HCEC 1CT (cell line): ENCODE measurements around the gene RTKN.
"Not testable (repeated sequence)": the region's sequence is repeated elsewhere in the genome, so short reads cannot be mapped to it uniquely, and the experiment has no call there.

Experiments used
- DNase-seq: peaks from one replicate; pipeline ENCODE4 v3.0.0-alpha.2; 2017

RTKN gene

DNA sequence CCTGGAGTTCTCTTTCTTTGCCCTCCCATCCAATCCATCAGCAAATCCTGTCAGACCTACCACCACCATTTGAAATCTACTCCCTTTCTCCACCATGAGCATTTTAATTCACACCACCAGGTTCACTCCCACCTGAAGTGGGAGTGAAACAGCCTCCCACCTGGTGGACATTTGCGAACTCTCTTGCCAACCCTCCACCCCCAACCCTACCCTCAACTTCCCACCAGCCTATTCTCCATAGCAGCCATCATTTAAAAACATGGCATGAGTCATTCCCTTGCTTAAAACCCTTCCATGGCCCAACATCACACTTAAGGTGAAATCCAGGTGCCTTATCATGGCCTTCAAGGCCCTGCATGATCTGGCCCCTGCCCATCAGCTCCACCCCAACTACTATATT lies 3.5 kb downstream of the RTKN start:
- no peak for DNase-seq

DNA sequence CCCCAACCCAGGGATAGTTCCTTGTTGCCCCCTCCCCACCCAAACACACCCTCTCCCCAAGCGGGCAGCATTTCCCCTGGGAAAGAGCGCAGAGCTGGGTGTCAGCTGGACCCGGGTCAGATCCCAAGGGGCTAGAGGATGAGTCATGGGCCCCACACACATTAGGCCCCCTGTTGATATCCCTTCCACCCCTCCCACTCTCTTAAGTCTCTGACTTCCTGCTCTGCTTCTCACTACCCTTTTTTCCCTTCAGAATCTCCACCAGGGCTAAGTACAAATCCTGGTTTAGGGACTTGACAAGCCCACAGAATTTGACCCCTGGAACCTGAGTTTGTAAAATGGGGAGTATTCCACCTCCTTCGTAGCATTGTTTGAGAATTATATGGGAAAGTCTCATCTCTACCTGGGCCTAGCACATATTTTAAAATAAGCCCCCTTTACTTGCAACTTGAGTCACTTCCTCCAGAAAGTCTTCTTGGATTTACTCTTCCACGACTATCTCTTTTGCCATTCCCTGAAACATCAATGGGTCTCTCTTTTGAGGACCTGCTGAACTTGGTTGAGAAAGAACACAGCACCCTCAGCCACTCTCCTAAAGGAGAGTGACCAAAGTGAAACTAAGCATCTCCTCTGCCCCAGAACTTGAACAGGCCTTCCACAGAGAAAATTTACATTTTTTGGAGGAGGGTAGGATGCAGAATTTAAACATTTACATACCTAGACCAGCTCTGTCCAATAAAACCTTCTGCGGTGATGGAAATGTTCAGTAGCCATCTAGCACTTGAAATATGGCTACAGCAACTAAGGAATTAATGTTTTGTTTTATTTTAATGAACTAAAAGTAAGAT lies 4.7 kb downstream of the RTKN start:
- no peak for DNase-seq

DNA sequence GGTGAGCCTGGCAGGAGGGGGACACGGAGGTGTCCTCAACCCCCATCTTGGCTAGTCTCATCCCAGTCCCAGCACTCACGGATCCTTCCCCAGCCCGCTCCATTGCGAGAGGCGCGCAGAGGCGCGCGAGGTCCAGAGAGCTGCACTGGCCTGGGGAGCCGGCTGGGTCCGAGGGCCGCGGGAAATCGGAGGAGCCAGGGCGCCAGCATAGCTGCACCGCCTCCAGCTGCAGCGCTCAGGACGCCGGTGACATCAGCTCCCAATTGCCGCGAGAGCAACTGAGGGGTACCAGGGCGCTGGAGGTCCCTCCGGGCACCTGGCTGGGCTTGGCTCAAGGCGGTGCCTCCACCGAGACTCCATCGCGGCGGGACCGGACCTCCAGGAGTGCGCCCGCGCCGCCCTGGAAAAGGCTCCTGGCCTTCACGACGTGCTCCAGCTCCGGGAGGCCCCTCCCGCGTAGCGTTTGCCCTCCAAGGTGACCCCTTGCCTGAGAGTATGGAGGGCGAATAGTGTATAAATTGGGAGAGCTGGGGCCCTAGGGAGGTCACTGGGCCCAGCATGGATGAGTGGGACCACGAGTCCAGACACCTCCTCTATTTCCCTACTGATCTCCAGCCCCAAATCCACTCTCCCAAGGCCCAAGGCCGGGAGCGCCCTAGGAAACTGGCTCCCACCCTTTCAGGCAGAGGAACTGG lies 5.5 kb downstream of the RTKN start:
- no peak for DNase-seq

DNA sequence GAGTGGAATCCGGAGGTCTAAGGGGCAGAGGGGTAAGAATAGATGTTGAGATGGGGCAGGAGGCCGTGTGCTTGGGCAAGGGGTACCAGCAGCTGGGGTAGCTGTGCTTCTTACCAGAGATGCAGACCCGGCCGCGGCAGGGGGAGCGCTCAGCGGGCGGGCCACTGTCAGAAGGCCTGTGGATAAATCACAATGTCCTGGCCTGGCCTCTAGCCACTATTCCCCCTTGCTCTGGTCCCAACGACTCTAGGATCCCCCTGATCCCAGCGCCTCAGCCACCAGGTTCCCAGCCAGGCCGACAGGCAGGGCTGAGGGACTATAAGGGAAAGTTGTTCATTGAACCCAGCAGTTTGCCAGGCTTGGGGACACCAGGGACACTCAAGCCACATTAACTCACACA lies 11.2 kb downstream of the RTKN start:
- DNase-seq, result no peak

DNA sequence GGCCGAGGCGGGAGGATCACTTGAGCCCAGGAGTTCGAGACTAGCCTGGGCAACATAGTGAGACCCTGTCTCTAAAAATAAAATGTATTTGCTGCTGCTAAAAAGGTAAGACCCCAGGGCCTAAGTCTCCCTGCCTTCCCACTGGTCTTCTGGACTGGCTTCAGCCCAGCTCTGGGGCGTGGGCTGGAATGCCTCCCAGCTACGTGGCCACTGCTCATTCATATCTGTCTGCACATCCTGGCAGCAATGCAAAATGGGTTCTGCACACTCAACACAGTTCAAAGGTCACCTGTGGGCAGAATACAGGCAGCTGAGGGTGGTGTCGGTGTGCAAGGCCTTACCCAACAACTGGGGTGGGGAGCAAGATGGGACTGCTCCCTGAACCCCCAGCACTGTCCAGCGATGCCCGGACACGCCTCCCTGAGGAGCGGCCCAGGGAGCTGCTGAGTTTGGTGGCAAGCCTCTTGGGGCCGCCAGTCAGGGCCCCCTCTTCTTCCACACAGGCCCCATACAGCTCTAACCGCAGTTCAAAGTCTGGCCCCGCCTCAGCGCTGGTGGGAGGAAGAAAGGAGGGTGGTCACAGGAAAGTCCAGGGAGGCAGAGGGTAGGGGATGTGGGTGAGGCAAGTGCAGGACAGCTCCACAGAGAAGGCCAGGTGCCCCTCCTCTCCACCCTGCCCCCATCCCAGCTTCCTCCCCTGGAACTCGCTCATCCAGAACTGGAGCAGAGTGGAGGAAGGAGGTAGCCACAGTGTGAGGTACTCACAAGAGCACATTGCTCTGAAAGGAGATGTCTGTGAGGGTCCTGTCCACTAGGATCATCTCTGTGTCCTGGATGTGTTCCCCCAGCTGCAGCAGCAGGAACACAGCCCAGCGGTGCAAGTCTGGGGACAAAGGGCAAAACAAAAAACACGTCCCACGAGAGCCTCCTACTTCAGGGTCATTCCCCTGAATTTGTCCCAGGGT lies 12.0 kb downstream of the RTKN start:
- DNase-seq, result no peak

DNA sequence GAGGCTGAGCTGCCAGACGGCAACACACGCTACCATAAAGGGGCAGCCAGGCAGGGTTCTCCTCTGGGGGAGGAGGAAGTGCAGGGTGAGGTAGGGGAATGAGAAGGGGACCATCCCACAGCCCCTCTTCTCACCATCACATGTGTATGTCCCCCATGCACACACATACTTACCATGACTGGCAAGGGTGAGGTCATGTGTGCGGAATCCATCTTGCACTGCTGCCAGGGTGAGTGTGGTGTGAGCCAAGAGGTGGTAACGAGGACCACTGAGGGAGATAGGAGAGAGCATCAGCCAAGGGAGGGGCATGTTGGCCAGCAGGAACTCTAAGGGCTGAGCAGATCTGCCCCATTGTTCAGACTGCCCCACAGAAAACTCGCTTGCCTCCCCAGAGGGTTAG lies 13.1 kb downstream of the RTKN start:
- no peak for DNase-seq

DNA sequence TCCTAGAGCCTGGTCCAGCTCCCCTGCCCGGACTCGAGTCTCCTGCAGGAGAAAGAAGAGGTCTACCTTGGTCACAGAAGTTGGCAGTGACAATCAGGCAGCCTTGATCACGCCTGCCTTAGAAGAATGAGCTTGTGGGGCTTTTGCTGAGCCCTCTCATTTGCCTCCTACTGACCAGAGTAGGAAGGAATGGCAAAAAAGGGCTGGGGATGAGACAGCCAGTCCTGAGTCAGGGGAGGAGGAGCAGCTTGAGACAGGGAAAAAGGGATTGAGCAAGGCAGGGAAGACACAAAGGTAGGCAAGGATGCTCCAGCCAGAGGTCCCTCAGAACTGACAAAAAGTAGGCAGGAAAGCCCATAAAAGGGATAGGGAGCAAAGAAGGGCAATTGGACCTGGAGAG lies 14.2 kb downstream of the RTKN start:
- no peak for DNase-seq

DNA sequence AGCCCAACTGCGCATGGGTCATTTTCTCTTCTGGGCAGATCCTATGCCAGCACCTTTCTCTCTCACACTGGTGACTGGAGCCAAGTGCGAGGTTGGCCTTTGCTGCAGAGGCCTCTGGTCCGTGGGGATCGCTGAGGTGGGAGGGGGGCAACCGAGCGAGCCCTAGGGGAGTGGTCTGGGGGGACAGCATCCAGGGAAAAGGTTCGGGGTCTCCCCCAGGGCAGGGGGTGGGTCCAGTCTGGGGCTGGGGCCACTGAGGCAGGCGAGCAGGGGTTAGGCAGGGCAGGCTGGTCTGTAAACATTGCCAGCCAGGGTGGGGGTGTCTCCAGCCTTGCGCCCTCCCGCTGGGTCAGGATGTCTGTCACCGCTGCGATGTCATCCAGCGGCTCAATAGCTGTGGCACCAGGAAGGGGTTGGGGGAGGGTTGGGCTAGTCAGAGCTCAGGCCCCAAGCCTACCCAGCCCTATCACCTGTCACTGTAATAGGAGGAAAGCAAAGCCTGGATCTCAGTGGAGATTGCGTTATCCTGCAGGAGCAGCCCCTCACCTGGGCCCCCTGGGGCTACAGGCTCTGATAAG lies 15.5 kb downstream of the RTKN start:
- no peak for DNase-seq

DNA sequence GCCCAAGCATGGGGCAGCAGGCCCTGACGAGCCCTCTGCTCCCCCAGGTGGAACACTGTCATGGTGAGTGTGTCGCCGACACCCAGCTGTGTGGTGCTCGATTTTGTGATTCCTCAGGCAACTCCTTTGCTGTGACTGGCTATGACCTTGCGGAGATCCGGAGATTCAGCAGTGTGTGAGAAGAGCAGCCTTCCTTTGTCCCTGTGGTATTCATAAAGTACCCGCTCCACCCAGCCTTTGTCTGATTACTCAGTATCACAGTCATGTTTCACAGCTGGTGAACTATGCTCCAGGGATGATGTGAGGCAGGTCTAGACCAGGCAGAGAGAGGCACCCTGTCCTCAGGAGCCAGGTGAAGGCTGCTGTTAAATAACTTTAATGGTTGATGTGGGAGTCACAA lies 16.2 kb downstream of the RTKN start:
- no peak for DNase-seq

DNA sequence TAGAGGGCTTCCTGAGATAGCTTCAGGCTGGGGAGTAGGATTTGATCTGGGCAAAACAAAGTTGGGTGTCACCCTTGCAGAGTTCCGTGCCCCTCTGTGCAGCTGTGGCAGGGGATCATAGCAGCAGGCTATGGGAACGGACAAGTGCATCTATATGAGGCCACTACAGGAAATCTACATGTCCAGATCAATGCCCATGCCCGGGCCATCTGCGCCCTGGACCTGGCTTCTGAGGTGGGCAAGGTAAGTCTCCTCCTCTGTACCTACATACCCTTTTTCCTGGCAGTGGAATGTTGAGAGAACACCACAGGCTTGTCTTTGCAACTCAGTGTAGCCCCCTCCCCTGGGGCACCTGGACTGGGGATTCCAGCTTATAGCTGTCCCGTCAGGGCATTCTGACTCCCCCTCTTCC lies 16.7 kb downstream of the RTKN start:
- DNase-seq, result no peak

DNA sequence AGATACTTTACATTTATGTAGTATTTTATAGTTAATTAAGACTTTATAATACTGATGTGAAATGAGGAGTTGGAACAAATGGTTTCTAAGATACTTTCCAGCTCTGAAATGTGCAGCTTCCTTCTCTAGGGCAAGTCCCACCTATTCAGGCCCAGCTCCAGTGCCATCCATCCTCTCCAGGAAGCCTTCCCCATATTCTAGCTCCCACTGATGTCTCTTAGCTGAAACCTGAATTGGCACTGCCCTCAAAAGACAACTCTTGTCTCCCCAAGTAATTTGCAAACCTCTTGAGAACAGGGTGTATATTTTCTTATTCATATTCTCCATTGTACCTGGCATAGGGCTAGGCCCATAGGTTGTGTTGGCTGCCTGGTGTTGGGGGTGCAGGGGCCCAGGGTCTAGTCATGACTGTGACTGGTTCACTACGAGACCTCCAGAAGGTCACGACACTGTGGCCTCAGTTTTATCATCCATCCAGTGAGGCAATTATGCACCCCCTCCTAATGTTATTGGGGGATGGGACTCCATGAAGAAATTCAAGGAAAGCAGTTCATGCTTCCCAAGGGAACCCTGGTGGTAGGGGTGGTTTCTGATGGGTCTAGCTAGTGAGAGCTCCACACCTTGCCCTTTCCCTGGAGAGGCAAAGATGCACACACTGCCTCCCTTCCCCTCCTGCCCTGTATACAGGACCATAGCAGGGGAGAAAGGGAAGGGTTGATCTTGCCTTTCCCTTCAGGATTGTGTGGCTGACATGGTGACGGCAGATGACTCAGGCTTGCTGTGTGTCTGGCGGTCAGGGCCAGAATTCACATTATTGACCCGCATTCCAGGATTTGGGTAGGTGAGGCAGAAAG lies 17.4 kb downstream of the RTKN start:
- no peak for DNase-seq

DNA sequence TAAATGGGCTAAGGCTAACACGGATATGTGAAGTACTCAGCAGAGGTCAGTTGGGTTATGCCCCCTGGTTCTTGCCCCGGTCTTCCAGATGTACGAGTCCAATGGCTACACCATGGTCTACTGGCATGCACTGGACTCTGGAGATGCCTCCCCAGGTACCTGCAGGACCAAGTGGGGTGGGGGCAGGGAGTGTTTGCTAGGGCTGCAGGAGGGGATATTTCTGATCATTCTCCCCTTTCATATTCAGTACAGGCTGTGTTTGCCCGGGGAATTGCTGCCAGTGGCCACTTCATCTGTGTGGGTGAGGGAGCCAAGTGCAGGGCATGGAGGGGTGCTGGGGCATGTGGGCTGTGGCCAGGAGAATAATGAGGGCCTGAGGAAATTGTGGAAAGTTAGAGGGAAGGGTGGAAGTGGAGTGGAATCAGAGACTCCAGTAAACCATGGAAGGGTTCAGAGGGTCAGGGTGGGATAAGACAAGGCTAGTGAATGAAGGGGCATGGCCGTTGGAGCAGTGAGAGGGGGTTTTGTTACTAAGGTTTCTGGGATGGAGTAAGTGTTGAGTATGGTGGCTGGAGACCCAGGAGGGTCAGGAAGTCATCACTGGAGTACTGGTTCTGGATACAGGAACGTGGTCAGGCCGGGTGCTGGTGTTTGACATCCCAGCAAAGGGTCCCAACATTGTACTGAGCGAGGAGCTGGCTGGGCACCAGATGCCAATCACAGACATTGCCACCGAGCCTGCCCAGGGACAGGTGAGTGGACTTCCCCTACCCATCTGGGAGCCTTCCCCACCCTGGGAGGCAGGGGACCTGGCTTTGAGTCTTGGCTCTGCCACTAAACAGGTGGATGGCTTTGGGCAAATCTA lies 18.3 kb downstream of the RTKN start:
- DNase-seq, result no peak

DNA sequence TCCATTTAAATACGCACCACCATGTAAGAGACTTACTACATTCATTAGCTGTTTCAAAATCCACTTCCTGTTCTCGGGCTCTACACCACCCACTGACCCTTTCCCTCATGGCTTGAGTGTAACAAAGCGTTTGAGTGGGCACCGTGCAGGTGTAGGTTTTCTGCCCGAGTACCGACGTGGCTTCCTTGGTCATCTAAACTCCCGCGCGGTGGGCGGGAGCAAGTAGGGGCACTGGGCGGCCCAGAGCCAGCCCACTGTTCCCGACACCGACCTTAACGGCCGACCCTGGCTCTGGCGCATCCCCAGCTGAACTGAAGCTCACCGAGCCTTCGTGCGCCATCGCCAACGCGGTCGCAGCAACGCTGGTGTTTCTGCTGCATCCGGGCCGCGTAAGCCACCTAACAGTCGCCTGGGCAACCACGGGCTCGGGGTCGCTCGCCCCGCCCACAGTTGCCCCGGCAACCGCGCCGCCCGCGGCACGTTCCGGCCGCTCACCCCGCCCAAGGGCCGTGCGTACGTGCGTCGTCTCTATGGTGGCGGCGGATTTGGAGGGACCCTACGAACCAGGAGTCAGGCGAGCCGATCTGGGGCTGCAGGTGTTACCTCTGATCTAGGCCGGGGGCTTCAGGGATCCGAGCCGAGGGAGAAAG lies 20.4 kb downstream of the RTKN start, which contains the start of the genes C2orf81 and WDR54:
C2orf81 (minus strand) TSS at position 399 of the 650 bp plus-strand sequence; CDS start at position 340, 59 bp downstream.
WDR54 (plus strand) TSS at position 510 of the 650 bp plus-strand sequence. CDS start 424 bp downstream, outside the sequence.
- DNase-seq, result peak; percentile 88

DNA sequence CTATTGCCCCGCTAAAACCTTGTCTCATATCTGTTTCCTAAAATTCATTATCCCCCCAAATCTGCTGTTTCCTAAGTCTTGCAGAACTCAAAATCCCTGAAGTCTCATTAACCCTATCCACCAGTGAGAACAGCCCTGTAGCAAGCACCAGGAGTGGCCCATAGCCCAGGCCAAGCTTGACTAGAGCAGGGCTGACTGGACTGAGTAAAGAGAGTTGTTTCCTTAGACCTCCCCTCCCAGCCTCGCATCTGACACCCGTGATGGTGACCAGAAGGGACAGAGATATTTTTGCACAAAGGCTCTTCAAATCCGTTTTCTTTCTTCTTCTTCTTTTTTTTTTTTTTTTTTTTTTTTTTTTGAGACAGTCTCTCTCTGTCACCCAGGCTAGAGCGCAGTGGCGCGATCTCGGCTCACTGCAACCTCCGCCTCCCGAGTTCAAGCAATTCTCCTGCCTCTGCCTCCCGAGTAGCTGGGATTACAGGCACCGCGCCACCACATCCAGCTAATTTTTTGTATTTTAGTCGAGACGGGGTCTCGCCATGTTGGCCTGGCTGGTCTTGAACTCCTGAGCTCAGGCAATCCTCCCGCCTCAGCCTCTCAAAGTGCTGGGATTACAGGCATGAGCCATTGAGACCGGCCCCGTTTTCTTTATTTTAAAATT lies 21.2 kb downstream of the RTKN start:
- DNase-seq, result not testable (repeated sequence)

DNA sequence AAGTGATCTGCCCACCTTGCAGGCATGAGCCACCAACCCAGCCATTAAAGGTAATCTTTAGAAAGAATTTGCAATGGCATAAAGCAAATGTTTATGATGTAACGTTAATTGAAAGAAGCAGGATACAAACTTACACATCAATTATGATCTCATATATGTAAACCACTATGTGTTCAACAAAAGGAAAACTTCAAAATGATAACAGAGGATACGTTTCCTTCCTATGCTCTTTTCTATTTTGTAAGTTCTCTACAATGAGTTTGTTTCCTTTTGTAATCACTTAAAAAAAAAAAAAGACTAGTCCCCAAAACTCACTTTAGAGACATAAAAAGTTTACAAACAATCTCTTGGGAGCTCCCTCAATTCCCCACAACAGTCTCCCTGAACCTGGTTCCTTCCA lies 21.7 kb downstream of the RTKN start:
- DNase-seq, result no peak

DNA sequence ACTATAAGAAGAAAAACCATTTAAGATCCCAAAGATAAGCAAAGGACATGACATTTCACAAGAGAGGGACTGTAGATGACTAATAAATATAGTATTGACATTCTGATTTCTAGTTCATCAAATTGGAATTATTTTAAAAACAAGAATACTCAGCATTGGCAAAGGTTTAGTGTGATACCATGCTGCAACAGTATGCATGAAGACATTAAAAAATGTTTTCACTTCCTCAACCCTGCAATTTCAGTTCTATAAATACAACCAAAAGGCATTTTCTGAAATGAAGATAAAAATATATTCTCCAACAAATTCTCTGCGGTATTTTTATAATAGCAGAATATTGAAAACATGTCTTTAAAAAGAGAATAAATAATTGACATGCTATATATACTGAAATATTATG lies 22.4 kb downstream of the RTKN start:
- no peak for DNase-seq

DNA sequence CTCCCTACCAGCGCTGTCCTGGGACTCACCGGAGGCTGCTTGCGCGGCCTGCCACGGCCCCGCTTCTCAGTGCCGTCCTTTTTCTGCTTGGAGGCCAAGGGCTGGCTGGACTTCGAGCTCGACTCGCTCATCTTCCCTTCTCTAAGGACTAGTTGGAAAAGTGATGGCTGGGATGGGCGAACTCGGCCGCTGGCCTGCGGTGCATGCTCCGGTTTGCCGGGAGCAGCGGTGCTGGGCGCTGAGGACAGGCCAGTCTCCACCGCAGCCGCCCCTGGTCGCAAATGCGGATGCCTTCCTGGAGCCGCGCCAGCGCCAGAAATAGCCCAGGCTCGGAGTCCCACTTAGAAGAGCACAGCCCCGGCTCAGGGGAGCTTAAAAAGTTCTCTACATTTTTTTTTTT lies 23.4 kb downstream of the RTKN start:
- DNase-seq, result no peak

DNA sequence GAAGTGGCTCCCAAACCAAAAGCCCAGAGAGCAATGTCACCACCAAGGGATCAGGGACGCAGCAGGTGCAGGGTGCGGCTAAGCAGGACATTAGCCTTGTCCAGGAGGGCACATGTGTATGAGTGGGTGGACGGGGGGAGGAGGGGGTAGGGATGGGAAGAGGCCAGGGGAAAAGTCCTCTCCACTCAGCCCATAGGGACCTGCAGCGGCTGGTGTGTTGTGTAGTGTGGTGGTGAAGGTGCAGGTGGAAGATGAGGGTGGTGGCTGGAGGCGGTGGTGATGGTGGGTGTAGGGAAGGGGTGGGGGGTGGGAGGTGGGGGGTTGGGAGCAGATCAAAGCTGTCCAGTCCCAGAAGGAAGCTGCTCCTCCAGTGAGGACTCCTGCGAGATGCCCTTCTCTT lies 24.0 kb downstream of the RTKN start:
- DNase-seq, result no peak

DNA sequence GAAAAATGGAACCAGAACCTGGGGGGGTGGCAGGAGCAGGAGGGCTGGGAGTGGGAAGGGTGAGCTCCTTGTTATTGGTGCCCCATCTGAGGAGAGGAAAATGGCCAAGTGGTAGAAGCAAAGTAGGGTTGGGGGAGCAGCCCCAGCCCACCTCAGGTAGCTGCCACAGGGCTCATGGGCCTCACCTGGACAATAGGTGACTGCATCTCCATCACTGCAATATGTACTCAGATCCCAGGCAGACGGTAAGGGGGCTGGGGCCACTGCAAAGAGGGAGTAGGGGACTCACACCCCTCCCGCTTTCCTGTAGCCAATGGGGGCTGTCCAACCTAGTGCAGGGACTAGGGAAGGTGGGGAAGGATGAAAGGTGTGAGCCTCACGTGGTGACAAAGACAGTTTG lies 24.5 kb downstream of the RTKN start:
- no peak for DNase-seq

DNA sequence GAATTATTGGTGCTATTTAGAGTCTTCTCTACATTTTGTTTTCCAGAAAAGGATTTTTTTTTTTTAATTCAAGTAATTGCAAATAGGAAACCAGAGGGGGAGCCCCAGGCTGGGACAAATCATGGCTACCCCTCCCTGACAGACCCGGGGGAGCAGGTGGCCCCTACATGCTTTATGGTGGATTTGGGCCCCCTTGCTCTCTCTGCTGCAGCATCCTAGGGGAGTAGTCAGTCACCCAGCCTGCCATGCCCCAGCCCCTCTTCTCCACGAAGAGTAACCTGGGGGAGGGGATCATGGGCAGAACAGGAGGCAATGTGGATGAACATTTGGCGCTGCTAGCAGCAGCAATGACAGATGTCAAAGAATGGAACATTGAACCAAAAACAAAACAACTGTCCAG lies 25.0 kb downstream of the RTKN start:
- no peak for DNase-seq
